HG02642 (cell line): ENCODE measurements around the gene IL20.

Experiments
- ATAC-seq: cut with Tn5 transposase; IDR thresholded peaks from one replicate; pipeline ENCODE4 v1.9.1; 2021; ENCODE audit warnings: mild to moderate bottlenecking; ENCODE audit not compliant: unreplicated experiment, poor library complexity

IL20 gene, protein sequence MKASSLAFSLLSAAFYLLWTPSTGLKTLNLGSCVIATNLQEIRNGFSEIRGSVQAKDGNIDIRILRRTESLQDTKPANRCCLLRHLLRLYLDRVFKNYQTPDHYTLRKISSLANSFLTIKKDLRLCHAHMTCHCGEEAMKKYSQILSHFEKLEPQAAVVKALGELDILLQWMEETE

DNA sequence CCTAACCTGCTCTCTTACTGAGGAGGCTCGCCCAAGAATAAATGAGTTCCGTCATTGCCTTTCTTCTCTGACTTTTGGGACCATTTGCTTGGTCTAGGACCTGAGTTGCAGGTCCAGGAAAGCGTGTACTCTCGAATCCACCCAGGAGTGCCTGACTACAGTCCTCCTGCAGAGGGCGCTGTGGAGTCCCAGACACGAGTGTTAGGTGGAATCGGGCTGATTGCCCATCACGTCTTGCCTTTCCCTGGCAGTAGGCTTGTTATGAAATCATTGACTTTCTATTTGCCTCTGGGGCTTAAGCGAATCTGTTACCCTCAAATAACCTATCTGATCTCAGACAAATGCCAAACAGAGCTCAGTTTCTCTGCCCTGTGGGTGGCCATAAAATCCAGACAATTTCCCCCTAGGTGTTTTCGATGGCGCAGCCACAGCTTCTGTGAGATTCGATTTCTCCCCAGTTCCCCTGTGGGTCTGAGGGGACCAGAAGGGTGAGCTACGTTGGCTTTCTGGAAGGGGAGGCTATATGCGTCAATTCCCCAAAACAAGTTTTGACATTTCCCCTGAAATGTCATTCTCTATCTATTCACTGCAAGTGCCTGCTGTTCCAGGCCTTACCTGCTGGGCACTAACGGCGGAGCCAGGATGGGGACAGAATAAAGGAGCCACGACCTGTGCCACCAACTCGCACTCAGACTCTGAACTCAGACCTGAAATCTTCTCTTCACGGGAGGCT is at the start of gene IL20:
Gene IL20 (plus strand): TSS at position 685 of the 733 bp plus-strand sequence. CDS start 230 bp downstream, outside the sequence.
- ATAC-seq = no peak

DNA sequence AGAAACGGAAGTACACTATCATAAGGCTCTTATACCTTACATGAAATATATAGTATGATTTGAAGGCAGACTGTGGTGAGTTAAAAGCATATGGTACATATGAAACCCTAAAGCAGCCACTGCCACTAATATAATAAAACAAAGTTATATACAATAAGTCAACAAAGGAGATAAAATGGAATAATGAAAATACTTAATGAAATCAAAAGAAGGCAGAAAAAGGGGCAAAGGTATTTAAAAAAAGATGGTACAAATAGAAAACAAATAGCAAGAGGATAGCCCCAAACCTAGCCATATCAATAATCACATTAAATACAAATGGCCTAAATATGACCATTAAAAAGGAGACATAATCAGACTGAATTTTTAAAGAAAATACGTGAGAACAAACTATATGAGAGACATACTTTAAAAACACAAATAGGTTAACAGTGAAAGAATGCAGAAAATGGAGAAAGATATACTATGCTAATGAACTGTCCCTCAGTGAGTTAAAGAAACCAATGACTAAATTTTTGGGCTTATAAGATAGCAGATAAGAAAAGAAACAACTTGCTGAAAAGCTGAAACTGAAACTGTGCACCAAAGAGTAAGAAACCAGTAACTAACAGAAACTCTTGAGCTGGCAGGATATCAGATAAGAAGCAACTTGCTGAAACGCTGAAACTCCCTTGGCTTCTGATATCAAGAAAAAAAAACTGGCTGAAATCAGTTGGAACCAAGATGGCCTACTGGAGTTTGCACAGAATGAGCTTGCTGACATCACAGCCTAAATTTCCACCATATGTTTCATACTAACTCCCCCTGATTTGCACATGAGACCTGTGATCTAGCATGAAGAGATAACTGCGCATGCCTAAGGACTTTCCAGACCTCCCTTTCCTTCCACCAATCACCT is 48.8 kb upstream of the IL20 start:
- ATAC-seq = peak; percentile 73

DNA sequence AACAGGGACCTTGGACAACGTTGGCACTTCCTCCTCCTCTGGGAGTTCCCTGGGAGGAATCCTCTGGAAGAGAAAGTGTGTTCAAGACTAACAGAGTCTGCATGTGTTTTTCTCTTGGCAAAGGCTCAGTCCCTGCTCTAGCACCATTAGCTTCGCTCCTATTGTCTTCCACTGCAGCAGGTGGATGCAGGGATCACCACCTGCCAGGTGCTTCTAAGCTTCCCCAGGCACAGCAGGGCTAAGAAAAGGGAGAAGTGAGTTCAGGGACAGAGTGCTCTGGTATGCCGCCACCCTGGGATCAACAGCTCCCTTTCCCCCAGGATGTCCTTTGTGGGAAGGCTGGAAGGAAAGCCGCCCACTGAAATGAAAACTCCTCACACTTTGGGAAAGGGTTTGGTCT is 43.9 kb upstream of the IL20 start:
- ATAC-seq = no peak

DNA sequence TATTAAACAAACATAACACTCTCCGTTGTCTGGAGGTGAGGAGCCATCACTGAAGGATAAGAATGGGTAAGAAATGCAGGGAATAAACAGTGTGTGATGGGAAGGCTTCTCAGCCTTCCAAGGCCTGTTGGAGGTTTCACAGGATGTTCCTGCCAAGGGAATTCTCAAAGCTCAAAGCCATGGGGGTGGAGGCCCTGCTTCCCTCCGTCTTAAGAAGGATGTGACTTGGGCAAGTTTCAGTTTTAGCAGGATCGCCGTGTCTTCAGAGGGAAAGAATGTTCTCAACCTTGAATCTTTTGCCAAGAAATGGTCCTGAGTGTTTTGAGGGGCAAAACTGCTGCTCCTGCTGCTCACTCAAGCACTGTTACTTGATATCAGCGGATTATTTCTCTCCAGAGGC is 41.7 kb upstream of the IL20 start:
- ATAC-seq = no peak

DNA sequence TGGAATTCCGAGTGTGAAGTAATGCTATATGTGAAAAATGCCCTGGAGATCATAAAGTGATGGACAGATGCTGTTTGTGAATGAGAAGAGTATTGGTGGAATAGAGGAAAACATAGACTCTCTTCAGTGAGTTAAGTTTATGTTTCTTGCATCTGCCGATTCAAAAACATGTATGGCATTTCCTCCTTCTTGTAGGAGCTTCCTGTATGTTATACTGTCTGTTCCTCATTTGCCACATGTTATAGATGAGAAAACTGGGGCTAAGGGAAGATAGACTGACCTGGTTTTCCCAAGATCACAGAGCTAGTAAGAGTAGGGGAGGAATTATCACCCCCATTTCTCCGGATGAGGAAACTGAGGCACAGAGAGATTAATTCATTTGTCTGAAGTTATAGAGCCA is 41.1 kb upstream of the IL20 start:
- no peak for ATAC-seq

DNA sequence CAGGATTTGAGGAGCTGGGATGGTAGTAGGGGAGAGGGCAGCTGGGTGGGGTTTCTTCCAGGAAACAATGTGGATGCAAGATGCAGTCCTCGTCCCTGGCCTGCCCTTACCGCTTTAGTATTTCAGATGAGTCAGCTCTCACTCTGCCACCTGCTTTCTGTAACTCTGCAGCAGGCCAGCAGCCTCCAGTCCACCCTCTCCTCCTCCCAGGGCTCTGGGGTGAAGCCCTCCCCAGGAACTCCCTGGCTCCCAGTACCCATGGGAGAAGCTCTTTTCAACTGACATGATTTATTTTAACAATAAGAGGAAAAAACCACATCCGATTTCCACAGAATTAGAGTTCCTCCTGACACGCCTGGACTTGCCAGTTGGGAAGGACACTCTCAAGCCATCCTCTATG is 39.0 kb upstream of the IL20 start:
- ATAC-seq = no peak

DNA sequence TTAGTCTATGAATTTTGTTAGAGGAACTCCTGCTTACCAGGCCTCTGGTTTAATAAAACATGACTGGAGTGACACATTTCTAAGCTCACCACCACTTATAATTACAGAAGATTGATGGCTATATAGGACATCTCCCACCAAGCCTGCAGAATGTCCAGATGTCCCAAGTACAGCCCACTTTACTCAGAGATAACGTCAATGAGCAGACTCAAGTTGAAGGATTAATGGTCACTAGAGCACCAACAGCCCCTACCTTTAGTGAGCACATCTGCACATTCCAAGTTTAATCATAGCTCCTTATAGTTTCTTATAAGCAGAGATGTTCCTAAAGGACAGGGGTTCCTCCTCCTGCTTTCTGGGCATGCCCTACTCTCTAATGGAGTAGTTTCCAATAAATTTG is 37.4 kb upstream of the IL20 start:
- ATAC-seq = no peak

DNA sequence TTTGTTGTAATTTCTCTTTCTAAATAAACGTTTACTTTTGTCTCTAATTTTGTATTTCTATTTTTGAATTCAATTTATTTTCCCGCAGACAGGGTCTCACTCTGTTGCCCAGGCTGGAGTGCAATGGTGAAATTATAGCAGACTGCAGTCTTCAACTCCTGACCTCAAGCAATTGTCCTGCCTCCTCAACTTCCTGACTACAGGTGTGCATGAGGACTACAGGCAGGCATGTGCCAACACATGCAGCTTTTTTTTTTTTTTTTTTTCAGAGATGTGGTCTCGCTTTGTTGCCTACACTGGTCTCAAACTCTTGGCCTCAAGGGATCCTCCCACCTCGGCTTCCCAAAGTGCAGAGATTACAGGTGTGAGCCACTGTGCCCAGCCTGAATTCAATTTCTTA is 36.7 kb upstream of the IL20 start:
- no peak for ATAC-seq

DNA sequence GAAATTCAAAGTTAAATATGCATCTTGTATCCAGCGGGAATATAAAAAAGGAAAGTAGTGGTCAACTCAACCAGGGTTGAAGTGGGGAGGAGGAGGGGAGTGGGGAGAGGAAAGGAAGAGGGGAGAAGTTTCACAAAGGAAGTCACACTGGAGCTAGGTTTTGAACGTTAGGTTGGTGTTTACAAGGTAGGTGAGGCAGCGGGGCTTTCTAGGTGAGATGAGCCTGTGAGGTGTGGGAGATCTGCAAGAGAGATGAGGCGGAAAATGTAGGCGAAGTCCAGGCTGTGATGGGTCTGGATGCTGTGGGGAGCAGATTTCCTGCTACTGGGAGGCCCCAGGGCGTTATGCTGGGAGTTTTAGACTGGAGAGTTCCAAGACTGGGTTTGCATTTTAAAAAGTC is 36.1 kb upstream of the IL20 start:
- ATAC-seq = no peak

DNA sequence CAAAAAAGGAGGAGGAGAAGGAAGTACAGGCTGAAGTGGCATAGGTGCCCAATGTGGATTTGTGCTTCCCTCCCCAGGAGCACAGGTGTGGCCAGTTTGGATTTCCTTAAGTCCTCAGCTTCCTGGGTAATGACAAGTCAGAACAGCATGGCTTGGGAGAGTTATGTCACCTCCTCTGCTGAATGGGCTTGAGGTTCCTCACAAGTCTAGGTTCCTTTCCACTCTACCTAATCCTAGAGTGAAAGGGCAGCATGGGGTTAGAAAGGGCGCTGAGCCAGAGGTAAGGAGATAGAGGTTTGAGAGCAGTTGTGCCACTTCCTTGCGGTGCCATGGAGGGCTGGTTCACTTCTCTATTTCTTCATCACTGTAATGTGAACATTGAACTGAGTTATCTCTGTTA is 35.5 kb upstream of the IL20 start:
- no peak for ATAC-seq

DNA sequence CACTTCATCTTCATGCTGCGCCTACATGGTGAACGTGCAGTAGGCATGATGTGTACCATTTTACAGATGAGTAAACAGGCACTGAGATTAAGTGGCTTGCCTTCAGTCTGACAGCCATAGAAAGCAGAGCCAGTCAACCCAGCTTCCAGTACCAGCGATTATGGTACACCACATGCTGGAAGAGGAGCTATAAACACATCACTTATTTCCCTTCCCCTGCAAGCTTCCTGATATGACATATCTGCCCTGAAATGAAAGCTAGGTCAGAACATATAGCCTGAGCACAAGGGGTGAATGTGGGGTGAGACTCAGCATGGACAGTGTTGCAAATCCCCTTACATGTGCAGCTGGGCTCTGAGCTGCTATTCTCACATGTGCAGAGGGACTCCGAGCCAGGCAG is 33.8 kb upstream of the IL20 start:
- no peak for ATAC-seq

DNA sequence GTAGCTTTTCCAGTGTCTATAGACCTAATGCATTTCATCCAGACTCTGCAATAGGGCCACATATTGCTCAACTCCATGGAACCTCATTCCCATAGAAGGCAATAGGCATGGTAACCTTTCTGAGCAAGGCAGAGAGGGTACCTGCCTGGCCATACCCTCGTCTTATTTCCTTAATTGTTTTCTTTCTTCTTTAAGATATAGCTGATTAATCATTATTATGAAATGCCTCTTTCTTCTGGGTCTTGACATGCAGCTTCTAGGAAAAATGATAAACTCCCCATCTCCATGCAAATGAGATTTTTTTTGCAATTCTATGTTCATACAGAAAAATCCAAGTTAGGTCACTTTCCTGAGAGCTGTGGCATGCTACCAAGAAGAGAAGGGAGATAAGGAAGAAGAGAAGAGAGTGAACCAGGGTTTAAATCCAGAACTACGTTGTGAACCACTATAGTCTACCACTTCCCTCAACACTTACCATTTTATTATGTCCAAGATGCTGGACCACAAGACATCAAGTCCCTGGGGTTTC is 33.0 kb upstream of the IL20 start:
- no peak for ATAC-seq

DNA sequence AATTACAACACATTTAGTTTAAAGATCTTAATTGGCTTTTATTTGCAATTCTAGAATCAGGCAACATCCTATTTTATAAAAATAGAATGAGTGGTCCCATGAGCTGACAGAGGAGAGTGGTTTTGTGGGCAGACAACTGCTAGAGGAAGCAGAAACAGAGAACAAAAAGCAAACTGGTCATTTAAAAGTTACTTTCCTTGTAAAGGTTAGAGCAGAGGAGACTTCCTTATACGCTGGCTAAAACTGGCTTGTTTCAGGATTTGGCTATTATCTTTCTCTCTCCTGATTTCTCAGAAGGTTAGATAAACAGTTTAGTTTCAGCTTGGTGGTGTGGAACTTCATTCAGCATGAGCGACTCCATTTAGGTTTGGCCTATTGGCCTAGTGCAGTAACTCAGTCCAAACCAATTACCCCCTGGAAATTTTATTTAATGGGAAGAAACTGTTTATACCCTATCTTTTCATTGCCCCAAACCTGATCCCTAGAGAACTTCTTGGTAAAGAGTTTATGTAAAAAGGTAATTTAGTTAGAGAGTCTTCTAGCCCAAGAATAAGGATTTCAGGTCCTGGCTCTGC is 32.2 kb upstream of the IL20 start:
- ATAC-seq = no peak

DNA sequence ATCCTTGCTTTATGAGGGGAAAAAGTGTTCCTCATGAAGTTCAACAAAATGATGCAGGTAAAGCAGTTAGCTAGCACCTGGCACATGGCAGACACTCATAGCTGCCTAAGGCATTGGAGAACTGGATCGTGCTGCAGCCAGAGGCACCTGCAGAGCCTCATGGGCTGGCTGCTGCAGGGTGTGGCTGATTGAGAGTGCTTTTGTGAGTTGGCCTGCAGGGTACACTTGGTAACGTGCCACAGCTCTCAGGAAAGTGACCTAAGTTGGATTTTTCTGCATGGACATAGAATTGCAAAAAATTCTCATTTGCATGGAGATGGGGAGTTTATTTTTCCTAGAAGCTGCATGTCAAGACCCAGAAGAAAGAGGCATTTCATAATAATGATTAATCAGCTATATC is 31.6 kb upstream of the IL20 start:
- no peak for ATAC-seq

DNA sequence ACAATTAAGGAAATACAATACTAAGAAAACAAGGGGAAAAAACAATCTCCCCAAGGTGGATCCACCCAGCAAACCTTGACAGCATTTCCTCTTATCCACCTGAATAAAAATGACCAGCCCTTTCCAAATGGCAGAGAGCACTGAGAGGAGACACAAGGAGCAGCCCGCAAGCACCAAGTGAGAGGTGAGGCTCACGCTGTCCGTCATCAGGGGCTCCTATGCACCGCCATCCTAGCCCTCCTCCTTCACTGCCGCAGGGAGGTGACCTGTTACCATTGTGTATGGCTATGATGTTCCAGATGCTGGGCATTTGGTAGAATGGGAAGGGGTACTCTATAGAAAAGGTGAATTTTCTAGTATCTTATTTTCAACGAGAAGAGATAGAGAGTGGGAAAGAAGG is 31.2 kb upstream of the IL20 start:
- no peak for ATAC-seq

DNA sequence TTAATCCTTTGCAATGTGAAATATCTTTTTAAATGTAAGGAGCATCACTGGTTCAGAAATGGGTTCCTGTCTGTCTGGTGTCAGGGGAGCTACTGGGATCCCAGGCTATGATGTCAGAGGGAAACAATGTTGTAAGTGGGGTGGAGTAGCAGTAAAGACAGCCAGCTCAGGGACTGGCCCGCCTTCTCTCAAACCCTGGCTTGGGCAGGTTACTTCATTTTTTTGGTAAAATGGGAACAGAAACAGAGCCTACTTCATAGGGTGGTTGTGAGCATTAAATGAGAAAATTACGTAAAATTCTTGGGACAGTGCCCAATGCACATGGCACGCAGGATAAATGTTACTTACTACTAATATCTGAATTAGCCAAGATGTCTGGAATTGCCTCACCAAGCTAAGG is 30.7 kb upstream of the IL20 start:
- no peak for ATAC-seq

DNA sequence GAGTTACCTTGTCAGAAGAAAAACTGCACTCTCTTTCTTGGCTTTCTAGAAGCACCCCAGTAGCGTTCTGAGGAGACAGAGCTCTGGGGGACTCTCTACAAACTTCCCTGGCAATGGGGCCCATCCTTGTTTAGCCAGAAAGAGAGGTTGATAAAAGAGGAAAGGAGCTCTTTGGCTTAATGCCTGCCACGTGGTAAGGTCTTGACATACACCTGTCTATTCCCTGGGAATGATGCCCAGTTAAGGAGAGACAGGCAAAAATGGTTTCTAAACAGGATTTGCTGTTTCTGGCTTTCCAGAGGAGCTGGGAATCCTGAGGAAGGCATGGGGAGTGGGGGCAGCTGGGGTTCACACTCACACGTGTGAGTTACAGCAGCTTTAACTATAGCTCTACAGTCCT is 30.2 kb upstream of the IL20 start:
- no peak for ATAC-seq

DNA sequence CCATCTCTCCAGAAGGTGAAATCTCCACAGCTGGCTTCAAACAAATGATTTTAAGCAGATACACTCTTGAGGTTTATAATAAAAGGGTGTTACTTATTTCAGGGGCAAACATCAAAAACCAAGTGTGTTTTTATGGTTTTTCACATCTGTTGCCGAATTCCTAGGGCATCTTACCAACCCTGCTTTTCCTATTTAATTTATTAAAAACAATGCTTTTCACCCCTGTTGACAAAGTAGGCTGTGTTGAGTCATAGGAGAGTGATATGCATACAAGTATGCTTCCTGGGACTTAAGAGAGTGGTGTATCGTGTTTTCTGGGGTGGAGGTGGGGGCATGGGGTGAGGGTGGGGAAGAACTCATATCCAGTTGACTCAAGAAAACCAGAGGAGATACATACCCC is 29.3 kb upstream of the IL20 start:
- ATAC-seq = no peak

DNA sequence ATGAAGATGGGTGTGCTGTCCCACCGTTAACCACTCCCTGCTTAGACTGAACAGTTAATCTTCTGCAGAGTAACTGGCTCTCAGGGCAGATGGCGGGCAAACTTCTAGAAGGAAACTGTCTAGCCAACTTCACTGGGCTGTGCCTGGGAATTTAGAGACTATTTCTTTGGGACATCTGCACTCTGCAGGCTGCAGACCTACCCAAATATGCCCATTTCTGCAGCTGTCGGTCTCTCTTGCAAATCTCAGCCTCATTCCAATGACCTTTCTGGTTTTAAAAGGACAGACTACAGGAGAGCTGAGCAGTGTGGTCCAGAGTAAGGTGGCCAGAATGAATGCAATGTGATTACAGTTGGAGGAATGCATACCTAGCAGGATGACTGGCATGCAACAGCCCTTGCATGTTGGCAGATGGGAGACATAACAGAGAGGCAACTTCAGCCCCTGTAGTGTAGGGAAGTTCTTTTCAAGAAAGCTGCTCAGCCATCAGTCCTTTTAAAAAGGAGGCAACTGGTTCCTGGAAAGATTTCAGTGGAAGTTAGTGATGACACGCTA is 26.3 kb upstream of the IL20 start:
- no peak for ATAC-seq

DNA sequence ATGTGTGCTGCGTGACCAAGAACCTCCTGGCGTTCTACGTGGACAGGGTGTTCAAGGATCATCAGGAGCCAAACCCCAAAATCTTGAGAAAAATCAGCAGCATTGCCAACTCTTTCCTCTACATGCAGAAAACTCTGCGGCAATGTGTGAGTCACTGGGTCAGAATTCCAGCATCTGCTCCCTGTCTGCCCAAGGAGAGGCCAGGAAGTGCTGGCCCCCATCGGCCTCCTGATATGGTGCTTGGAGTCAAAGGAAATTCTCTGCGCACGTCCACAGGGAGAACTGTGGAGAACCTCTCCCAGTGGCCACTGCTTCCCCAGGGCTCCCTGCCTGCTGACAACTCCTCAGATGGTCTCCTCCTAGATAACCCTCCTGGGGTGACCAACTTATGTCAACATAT is 25.6 kb upstream of the IL20 start:
- no peak for ATAC-seq
